A549 (cell line): ENCODE data around the gene TEX261. TPM values are rescaled to one million over a fixed set of nuclear protein-coding genes. Genes with fewer than 3 reads are reported as not detected.
"Not testable (repeated sequence)": the region's sequence is repeated elsewhere in the genome, so short reads cannot be mapped to it uniquely, and the experiment has no call there.

ENCODE experiments used
- ATAC-seq, 2 experiments: fragments of 200-7000 bp in 1 of 2; fragments of >200 bp in 1 of 2; cut with Nextera tagmentation in 1 of 2; cut with Tn5 transposase in 1 of 2; 3 replicates each; pipeline versions ENCODE4 v1.8.0 to v1.9.1; 2018 to 2020; ENCODE audit warnings: mild to moderate bottlenecking in 1 of 2, moderate library complexity in 1 of 2
- CTCF ChIA-PET: fragments of 300-600 bp; sonication (Branson Sonifier 250); formaldehyde crosslinking; extraction: SDS; loops from one replicate; lab custom pipeline; 2021; ENCODE audit warnings: antibody characterized with exemption, inconsistent platforms; lab: Yijun Ruan, JAX
- POLR2A ChIA-PET: fragments of 350-600 bp; formaldehyde crosslinking; extraction: SDS; loops from one replicate; lab custom pipeline; 2021; ENCODE audit warnings: antibody characterized with exemption, inconsistent platforms; lab: Yijun Ruan, JAX
- DNase-seq, 2 experiments: peaks; one replicate each; pipeline versions ENCODE4 v3.0.0 to v3.0.0-alpha.2; 2011 to 2016; ENCODE audit warnings: low read depth in 1 of 2, low spot score in 1 of 2
- FAIRE-seq: peaks from 2 replicates; lab custom pipeline; 2011; peaks lifted over from hg19 to GRCh38; lab: Jason Lieb, UNC
- H3K27ac ChIP-seq, 2 experiments: fragments of >200 bp; sonication (Bioruptor Twin); formaldehyde crosslinking; 3 replicates each; pipeline ENCODE4 v1.5.1; 2016 to 2017
- H3K4me1 ChIP-seq: fragments of >200 bp; sonication (Bioruptor Twin); formaldehyde crosslinking; 3 replicates; pipeline ENCODE4 v1.6.1; 2016
- H3K4me2 ChIP-seq: fragments of >200 bp; sonication (Bioruptor Twin); formaldehyde crosslinking; 3 replicates; pipeline ENCODE4 v1.6.1; 2016
- H3K4me3 ChIP-seq: fragments of >200 bp; sonication (Bioruptor Twin); formaldehyde crosslinking; 3 replicates; pipeline ENCODE4 v1.5.1; 2016
- H3K9me3 ChIP-seq: fragments of >200 bp; sonication (Bioruptor Twin); formaldehyde crosslinking; 3 replicates; pipeline ENCODE4 v1.6.1; 2016
- CBX8 ChIP-seq: fragments of 200-600 bp; sonication (generic); IDR thresholded peaks from 2 replicates; pipeline ENCODE4 v1.6.1; 2016
- CHD2 ChIP-seq: fragments of 150-350 bp; IDR thresholded peaks from 2 replicates; pipeline ENCODE4 v1.6.1; 2014; ENCODE audit warnings: low read length; ENCODE audit not compliant: partially characterized antibody
- EHF ChIP-seq: fragments of 250-450 bp; sonication (Bioruptor Pico); IDR thresholded peaks from 2 replicates; pipeline ENCODE4 v1.5.0; 2020; ENCODE audit warnings: mild to moderate bottlenecking
- EHMT2 ChIP-seq: fragments of 200-600 bp; sonication (generic); IDR thresholded peaks from 2 replicates; pipeline ENCODE4 v1.6.1; 2016; ENCODE audit warnings: antibody characterized with exemption, low read depth, mild to moderate bottlenecking, moderate library complexity
- FOSB ChIP-seq: fragments of 250-450 bp; sonication (Bioruptor Pico); IDR thresholded peaks from 2 replicates; pipeline ENCODE4 v1.5.0; 2020; ENCODE audit warnings: mild to moderate bottlenecking, moderate library complexity
- GATA3 ChIP-seq: IDR thresholded peaks from 2 replicates; pipeline ENCODE4 v1.6.1; 2012; ENCODE audit warnings: borderline replicate concordance
- HOXB13 ChIP-seq: fragments of 250-450 bp; sonication (Bioruptor Pico); IDR thresholded peaks from 2 replicates; pipeline ENCODE4 v1.5.0; 2020; ENCODE audit warnings: low read depth, mild to moderate bottlenecking, moderate library complexity
- HOXB5 ChIP-seq: fragments of 250-450 bp; sonication (Bioruptor Pico); IDR thresholded peaks from 2 replicates; pipeline ENCODE4 v1.5.0; 2020; ENCODE audit warnings: mild to moderate bottlenecking, moderate library complexity
- KDM1A ChIP-seq: fragments of 200-600 bp; sonication (generic); IDR thresholded peaks from 2 replicates; pipeline ENCODE4 v1.6.1; 2016; ENCODE audit warnings: low read depth, mild to moderate bottlenecking
- MAFK ChIP-seq: fragments of 450-650 bp; IDR thresholded peaks from 2 replicates; pipeline ENCODE4 v1.6.1; 2014; ENCODE audit not compliant: partially characterized antibody
- NFE2L2 ChIP-seq: fragments of 150-350 bp; conservative IDR thresholded peaks from 2 replicates; pipeline ENCODE4 v1.6.1; 2014; ENCODE audit warnings: low read length
- NR3C1 ChIP-seq: fragments of >200 bp; sonication (Bioruptor Twin); formaldehyde crosslinking; IDR thresholded peaks from 3 replicates; pipeline ENCODE4 v1.6.1; 2017
- RAD21 ChIP-seq, 2 experiments: fragments of >200 bp in 1 of 2; sonication (Bioruptor Twin) in 1 of 2; formaldehyde crosslinking in 1 of 2; IDR thresholded peaks in 1 of 2; conservative IDR thresholded peaks in 1 of 2; 2 replicates in 1 of 2; 3 replicates in 1 of 2; pipeline ENCODE4 v1.6.1; 2012 to 2018; ENCODE audit warnings: inconsistent platforms in 1 of 2
- RARB ChIP-seq: fragments of 250-450 bp; sonication (Bioruptor Pico); IDR thresholded peaks from 2 replicates; pipeline ENCODE4 v1.8.0; 2021; ENCODE audit warnings: mild to moderate bottlenecking, moderate library complexity
- RCOR1 ChIP-seq: fragments of 150-350 bp; IDR thresholded peaks from 2 replicates; pipeline ENCODE4 v1.6.1; 2014; ENCODE audit warnings: antibody characterized with exemption, low read length, low read depth
- RNF2 ChIP-seq: fragments of 200-600 bp; sonication (generic); IDR thresholded peaks from 2 replicates; pipeline ENCODE4 v1.6.1; 2016; ENCODE audit warnings: low read depth, mild to moderate bottlenecking, antibody characterized with exemption, moderate library complexity, borderline replicate concordance
- SREBF2 ChIP-seq: fragments of 450-650 bp; IDR thresholded peaks from 2 replicates; pipeline ENCODE4 v1.6.1; 2014; ENCODE audit warnings: mild to moderate bottlenecking, moderate library complexity
- ZFP36 ChIP-seq: fragments of 450-650 bp; IDR thresholded peaks from 2 replicates; pipeline ENCODE4 v1.6.1; 2014; ENCODE audit warnings: borderline replicate concordance; ENCODE audit not compliant: partially characterized antibody
- ZSCAN20 ChIP-seq: fragments of 250-450 bp; sonication (Bioruptor Pico); IDR thresholded peaks from 2 replicates; pipeline ENCODE4 v1.8.0; 2022; ENCODE audit warnings: mild to moderate bottlenecking, moderate library complexity
- WGBS: methylation state at CpG from one replicate; pipeline ENCODE4 v1.1.6; 2017; ENCODE audit errors: missing lambda C conversion rate; 5-methylcytosine and 5-hydroxymethylcytosine counted together
- polyA plus RNA-seq, 4 experiments: library from polyadenylated mRNA; depleted of rRNA in 3 of 4; stranded (reverse); fragments of >200 nt; fragmentation: RNase III in 1 of 4; extraction: RNeasy Plus Mini Kit Qiagen cat#74134 plus additional on column Dnase treatment in 1 of 4; gene quantifications; 2 replicates in 3 of 4; 3 replicates in 1 of 4; pipeline ENCODE4 v1.2.3, GENCODE V29; 2011 to 2017
- TF ChIP-seq, protein P1 (sequence below): fragments of 250-450 bp; sonication (Bioruptor Pico); IDR thresholded peaks from 2 replicates; pipeline ENCODE4 v1.5.0; 2021; ENCODE audit warnings: mild to moderate bottlenecking, moderate library complexity, borderline replicate concordance
- TF ChIP-seq, protein P2 (sequence below): fragments of >200 bp; sonication (Bioruptor Twin); formaldehyde crosslinking; IDR thresholded peaks from 2 replicates; pipeline ENCODE4 v1.6.1; 2016
- TF ChIP-seq, protein P3 (sequence below): IDR thresholded peaks from 2 replicates; pipeline ENCODE4 v1.6.1; 2012
- TF ChIP-seq, protein P4 (sequence below): fragments of 150-350 bp; IDR thresholded peaks from 2 replicates; pipeline ENCODE4 v1.6.1; 2014; ENCODE audit warnings: low read depth, mild to moderate bottlenecking, low read length
- TF ChIP-seq, protein P5 (sequence below): fragments of 200-600 bp; sonication (generic); IDR thresholded peaks from 2 replicates; pipeline ENCODE4 v1.6.1; 2016; ENCODE audit warnings: antibody characterized with exemption, mild to moderate bottlenecking, moderate library complexity
- TF ChIP-seq, protein P6 (sequence below): IDR thresholded peaks from 2 replicates; pipeline ENCODE4 v1.6.1; 2012; ENCODE audit warnings: low read depth, borderline replicate concordance

Gene TEX261
- polyA plus RNA-seq, 2 of the 4 experiments (the other 2 are of a cell fraction) = 71.3 to 87.1 TPM

DNA sequence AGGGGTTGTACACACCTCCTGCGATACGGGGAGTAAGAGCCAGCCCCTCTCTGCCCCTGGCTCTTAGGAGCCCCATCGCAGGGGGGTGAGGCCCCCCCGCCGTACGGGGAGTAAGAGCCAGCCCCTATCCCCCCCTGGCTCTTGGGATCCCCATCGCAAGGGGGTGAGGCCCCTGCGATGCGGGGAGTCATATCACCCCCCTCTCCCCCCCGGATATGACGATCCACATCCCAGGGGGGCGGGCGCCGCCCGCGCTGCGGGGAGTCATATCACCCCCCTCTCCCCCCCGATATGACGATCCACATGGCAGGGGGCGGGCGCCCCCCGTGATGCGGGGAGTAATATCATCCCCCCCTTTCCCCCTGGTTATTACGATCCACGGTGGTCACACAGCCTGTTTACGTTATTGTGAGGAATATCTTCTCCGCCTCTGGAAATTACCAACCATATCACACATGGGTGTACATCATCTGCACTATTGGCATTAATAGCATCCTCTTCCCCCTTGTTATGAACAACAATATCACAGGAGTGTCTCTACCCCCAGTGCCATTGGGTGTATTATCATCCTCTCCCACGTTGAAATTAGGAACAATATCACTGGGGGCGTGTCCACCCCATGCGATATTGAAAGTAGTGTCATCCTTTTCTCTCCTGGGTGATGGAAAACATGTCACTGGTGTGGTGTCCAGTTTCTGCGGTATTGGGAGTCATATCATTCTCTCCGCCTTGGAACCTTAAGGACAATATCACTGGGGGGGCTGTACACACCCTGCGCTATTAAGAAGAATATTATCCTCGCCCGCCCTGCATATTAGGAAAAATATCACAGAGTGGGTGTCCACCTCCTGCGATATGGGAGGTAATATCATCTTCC, 49.1 kb upstream of the TEX261 start (continued):
- TF ChIP-seq, protein P1, sequence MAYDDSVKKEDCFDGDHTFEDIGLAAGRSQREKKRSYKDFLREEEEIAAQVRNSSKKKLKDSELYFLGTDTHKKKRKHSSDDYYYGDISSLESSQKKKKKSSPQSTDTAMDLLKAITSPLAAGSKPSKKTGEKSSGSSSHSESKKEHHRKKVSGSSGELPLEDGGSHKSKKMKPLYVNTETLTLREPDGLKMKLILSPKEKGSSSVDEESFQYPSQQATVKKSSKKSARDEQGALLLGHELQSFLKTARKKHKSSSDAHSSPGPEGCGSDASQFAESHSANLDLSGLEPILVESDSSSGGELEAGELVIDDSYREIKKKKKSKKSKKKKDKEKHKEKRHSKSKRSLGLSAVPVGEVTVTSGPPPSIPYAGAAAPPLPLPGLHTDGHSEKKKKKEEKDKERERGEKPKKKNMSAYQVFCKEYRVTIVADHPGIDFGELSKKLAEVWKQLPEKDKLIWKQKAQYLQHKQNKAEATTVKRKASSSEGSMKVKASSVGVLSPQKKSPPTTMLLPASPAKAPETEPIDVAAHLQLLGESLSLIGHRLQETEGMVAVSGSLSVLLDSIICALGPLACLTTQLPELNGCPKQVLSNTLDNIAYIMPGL = no peak
- TF ChIP-seq GATA3 (no peak), RARB (CRISPR knock-in tag) (no peak), SREBF2 (no peak), RNF2 (no peak), ZFP36 (no peak), EHF (CRISPR knock-in tag) (no peak), RCOR1 (no peak), MAFK (no peak), RAD21 (conservative IDR thresholded peaks at IDR 0.05 in 1 of 2, IDR thresholded peaks at IDR 0.05 in 1 of 2) (no peak), NFE2L2 (no peak)
- TF ChIP-seq, protein P2, sequence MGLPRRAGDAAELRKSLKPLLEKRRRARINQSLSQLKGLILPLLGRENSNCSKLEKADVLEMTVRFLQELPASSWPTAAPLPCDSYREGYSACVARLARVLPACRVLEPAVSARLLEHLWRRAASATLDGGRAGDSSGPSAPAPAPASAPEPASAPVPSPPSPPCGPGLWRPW = no peak
- TF ChIP-seq, protein P3, sequence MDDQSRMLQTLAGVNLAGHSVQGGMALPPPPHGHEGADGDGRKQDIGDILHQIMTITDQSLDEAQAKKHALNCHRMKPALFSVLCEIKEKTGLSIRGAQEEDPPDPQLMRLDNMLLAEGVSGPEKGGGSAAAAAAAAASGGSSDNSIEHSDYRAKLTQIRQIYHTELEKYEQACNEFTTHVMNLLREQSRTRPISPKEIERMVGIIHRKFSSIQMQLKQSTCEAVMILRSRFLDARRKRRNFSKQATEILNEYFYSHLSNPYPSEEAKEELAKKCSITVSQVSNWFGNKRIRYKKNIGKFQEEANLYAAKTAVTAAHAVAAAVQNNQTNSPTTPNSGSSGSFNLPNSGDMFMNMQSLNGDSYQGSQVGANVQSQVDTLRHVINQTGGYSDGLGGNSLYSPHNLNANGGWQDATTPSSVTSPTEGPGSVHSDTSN = no peak

DNA sequence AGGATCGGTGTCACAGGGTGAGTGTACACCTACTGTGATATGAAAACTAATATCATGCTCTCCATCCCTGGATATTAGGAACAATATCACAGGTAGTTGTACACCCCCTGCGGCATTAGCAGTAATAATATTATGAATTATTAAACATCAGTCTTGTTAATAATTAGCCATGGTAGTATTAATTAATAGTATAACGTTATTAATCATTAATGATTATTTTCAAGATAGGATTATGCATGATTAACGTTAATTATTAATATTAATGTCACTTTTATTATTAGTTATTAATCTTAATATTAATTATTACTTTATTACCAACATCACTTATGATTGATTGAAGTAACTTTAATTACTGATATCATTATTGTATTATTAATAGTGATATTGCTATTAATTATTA, 47.6 kb upstream of the TEX261 start:
- POLR2A ChIA-PET = no interaction called here
- ATAC-seq (no peak), DNase-seq (no peak)
- TF ChIP-seq ZSCAN20 (CRISPR knock-in tag) (no peak), CBX8 (no peak), MAFK (no peak), EHF (CRISPR knock-in tag) (no peak), HOXB13 (CRISPR knock-in tag) (no peak), RNF2 (no peak), KDM1A (no peak), HOXB5 (CRISPR knock-in tag) (no peak), NR3C1 (no peak), RARB (CRISPR knock-in tag) (no peak), EHMT2 (no peak), CHD2 (no peak), FOSB (CRISPR knock-in tag) (no peak)
- TF ChIP-seq, protein P4, sequence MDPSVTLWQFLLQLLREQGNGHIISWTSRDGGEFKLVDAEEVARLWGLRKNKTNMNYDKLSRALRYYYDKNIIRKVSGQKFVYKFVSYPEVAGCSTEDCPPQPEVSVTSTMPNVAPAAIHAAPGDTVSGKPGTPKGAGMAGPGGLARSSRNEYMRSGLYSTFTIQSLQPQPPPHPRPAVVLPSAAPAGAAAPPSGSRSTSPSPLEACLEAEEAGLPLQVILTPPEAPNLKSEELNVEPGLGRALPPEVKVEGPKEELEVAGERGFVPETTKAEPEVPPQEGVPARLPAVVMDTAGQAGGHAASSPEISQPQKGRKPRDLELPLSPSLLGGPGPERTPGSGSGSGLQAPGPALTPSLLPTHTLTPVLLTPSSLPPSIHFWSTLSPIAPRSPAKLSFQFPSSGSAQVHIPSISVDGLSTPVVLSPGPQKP = no peak
- TF ChIP-seq, protein P5, sequence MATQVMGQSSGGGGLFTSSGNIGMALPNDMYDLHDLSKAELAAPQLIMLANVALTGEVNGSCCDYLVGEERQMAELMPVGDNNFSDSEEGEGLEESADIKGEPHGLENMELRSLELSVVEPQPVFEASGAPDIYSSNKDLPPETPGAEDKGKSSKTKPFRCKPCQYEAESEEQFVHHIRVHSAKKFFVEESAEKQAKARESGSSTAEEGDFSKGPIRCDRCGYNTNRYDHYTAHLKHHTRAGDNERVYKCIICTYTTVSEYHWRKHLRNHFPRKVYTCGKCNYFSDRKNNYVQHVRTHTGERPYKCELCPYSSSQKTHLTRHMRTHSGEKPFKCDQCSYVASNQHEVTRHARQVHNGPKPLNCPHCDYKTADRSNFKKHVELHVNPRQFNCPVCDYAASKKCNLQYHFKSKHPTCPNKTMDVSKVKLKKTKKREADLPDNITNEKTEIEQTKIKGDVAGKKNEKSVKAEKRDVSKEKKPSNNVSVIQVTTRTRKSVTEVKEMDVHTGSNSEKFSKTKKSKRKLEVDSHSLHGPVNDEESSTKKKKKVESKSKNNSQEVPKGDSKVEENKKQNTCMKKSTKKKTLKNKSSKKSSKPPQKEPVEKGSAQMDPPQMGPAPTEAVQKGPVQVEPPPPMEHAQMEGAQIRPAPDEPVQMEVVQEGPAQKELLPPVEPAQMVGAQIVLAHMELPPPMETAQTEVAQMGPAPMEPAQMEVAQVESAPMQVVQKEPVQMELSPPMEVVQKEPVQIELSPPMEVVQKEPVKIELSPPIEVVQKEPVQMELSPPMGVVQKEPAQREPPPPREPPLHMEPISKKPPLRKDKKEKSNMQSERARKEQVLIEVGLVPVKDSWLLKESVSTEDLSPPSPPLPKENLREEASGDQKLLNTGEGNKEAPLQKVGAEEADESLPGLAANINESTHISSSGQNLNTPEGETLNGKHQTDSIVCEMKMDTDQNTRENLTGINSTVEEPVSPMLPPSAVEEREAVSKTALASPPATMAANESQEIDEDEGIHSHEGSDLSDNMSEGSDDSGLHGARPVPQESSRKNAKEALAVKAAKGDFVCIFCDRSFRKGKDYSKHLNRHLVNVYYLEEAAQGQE = no peak
- TF ChIP-seq, protein P6, sequence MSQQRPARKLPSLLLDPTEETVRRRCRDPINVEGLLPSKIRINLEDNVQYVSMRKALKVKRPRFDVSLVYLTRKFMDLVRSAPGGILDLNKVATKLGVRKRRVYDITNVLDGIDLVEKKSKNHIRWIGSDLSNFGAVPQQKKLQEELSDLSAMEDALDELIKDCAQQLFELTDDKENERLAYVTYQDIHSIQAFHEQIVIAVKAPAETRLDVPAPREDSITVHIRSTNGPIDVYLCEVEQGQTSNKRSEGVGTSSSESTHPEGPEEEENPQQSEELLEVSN = no peak
- TF ChIP-seq, protein P3 = no peak
- TF ChIP-seq, all 56 proteins: peak for 0
- Histone ChIP-seq H3K27ac (no peak overlapping the region), H3K4me2 (no peak overlapping the region), H3K4me1 (no peaks in the 10 kb centered on the region), H3K9me3 (no peaks in the 10 kb centered on the region), H3K4me3 (no peak overlapping the region)
- 45% methylated on average over 4 of the region's 4 CpGs for WGBS
- CTCF ChIA-PET = no interaction called here
- FAIRE-seq = no peak

DNA sequence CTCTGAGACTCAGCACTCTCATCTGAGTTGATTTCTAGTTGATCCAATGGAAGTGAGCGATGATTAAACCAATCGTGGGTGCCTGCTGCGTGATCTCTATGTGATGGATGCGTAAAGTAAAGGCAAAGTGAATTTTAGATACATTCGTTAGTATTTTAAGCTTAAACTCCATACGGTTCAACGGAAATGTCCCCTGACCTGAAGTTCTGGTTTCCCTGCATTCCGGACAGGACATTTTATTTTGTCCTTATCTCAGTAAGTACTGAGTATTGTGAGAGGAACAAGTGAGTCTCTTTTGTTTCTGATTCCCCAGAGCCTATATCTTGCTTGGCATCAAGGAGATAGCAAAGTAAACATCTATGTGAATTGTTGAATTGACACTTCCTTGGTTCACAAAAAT, 41.6 kb upstream of the TEX261 start:
- H3K4me2 ChIP-seq, ATAC-seq, H3K4me1 ChIP-seq, H3K27ac ChIP-seq, H3K9me3 ChIP-seq, FAIRE-seq, H3K4me3 ChIP-seq, POLR2A ChIA-PET, DNase-seq: not testable (repeated sequence)
- CTCF ChIA-PET = interaction anchor here (2.2 kb wide), 1 partner anchor 35 kb away, joined by 8 read pairs; no protein-coding TSS in a partner anchor
- 51% methylated on average over 8 of the region's 8 CpGs for WGBS
